ENCODE data around the gene ESR1. TPM values are rescaled to one million over a fixed set of nuclear protein-coding genes. Genes with fewer than 3 reads are reported as not detected.

The ESR1 gene
- total RNA-seq, 6 donors from 2014 or later: 0.91 to 4.7 (median 2.8) TPM

DNA sequence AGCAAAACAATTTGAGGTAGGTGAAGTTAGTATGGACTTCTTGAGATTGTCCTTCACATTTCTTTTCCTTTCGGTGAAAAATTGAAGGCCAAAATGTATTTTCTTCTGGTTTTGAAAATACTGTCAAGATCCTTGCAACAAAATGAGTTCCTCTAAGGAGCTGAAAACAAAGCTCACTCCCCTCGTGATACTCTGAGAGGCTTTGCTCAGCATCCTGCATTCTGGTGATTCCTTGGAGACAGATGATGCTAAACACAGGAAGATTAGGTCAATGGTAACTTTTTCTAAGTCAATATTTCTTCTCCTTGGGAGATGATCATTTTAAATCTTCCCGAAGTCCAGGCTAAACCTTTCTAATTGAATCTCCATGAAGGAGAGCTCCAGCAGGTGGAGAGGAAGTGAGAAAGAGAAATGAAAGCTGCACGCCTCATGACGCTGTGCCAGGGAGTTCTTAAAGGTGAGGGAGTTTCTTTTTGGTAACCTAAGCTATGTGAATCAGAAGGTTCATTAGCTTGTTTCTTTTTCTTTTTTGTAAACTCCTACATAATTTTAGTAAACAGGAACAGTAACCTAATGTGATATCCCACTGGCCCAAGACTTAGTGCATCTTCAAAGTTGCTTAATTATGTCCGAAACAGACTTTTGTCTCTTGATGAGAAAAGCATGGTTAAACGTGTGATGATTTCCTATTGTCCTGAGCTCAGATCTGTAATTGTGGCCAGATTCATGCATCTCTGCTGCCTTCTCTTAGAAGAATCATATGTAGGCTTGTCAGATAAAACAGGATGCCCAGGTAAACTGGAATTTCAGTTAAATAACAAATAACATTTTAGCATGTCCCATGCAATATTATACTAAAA, 15.0 kb downstream of the ESR1 start:
- Histone ChIP-seq H3K36me3 (no peaks in the 10 kb centered on the region), H3K27ac (no peak overlapping the region)
- ATAC-seq (ENCODE audit: low FRiP score in 2 of 2): no peak

GRCh38 chr6:151826517-151827142, 19.1 kb downstream of the ESR1 start:
- Histone ChIP-seq H3K36me3 (no peaks in the 10 kb centered on the region), H3K9me3 (no peaks in the 10 kb centered on the region), H3K27me3 (no peaks in the 10 kb centered on the region), H3K4me1 (no peaks in the 10 kb centered on the region), H3K27ac (no peak overlapping the region), H3K4me3 (no peak overlapping the region)
- no peak for DNase-seq
- no peak for TF ChIP-seq EP300 (IDR thresholded peaks at IDR 0.05)
- WGBS, 2 donors: 83 to 91% methylated on average over 4 of the region's 4 CpGs
- no peak for ATAC-seq (ENCODE audit: low FRiP score in 2 of 2)

More for the DNA sequence above, 15.0 kb downstream of the ESR1 start:
- no peaks in the 10 kb centered on the region for H3K4me1 ChIP-seq
- no peak for TF ChIP-seq POLR2A (IDR thresholded peaks at IDR 0.05)
- TF ChIP-seq, protein P1, sequence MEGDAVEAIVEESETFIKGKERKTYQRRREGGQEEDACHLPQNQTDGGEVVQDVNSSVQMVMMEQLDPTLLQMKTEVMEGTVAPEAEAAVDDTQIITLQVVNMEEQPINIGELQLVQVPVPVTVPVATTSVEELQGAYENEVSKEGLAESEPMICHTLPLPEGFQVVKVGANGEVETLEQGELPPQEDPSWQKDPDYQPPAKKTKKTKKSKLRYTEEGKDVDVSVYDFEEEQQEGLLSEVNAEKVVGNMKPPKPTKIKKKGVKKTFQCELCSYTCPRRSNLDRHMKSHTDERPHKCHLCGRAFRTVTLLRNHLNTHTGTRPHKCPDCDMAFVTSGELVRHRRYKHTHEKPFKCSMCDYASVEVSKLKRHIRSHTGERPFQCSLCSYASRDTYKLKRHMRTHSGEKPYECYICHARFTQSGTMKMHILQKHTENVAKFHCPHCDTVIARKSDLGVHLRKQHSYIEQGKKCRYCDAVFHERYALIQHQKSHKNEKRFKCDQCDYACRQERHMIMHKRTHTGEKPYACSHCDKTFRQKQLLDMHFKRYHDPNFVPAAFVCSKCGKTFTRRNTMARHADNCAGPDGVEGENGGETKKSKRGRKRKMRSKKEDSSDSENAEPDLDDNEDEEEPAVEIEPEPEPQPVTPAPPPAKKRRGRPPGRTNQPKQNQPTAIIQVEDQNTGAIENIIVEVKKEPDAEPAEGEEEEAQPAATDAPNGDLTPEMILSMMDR (IDR thresholded peaks at IDR 0.05): no peak
- TF ChIP-seq POLR2AphosphoS5 (IDR thresholded peaks at IDR 0.05): no peak
- no peak for TF ChIP-seq EP300 (IDR thresholded peaks at IDR 0.05)
- no peaks in the 10 kb centered on the region for H3K9me3 ChIP-seq
- DNase-seq: no peak
- H3K27me3 ChIP-seq: no peaks in the 10 kb centered on the region
- H3K4me3 ChIP-seq: no peak overlapping the region
- WGBS, 2 donors: 67 to 68% methylated on average over 7 of the region's 7 CpGs

DNA sequence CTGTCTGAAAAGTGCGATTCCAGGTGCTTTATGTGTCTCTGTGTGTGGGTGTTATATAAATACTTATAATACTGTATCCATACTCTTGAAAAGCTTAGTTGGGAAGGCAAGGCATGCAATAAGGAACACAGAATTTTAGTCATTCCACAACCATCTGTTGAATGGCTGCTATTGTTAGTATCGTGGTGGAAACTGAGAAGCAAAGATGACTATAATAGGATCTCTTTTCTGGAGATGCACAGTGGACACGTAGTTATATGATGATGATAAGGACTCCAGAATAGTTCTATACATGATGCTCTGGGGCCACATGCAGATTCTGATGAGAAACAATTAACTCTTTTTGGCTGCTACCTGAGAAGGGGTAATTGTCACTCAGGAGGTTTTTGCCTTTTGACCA, 25.2 kb downstream of the ESR1 start:
- no peaks in the 10 kb centered on the region for H3K9me3 ChIP-seq
- H3K4me3 ChIP-seq: no peak overlapping the region
- no peak overlapping the region for H3K27ac ChIP-seq
- no peaks in the 10 kb centered on the region for H3K36me3 ChIP-seq
- ATAC-seq (ENCODE audit: low FRiP score in 2 of 2) (no peak), DNase-seq (no peak)
- TF ChIP-seq POLR2A (IDR thresholded peaks at IDR 0.05) (no peak), POLR2AphosphoS5 (IDR thresholded peaks at IDR 0.05) (no peak), EP300 (IDR thresholded peaks at IDR 0.05) (no peak)
- TF ChIP-seq, protein P1 (IDR thresholded peaks at IDR 0.05): no peak
- no peaks in the 10 kb centered on the region for H3K27me3 ChIP-seq
- H3K4me1 ChIP-seq: no peaks in the 10 kb centered on the region
- WGBS, 2 donors: 79 to 87% methylated on average over 3 of the region's 3 CpGs

- H3K4me3 ChIP-seq: no peak overlapping the region
- no peaks in the 10 kb centered on the region for H3K4me1 ChIP-seq
- no peak overlapping the region for H3K27ac ChIP-seq
- DNase-seq (no peak), ATAC-seq (ENCODE audit: low FRiP score in 2 of 2) (no peak)
- H3K36me3 ChIP-seq: no peaks in the 10 kb centered on the region
- no peak for TF ChIP-seq EP300 (IDR thresholded peaks at IDR 0.05)
- no peak for TF ChIP-seq POLR2A (IDR thresholded peaks at IDR 0.05)
- TF ChIP-seq, protein P1 (IDR thresholded peaks at IDR 0.05): no peak
- TF ChIP-seq POLR2AphosphoS5 (IDR thresholded peaks at IDR 0.05): no peak
- H3K9me3 ChIP-seq: no peaks in the 10 kb centered on the region
- no peaks in the 10 kb centered on the region for H3K27me3 ChIP-seq
- 65 to 72% methylated on average over 4 of the region's 4 CpGs for WGBS, 2 donors
These were observed 27.9 kb downstream of the ESR1 start for GRCh38 chr6:151835396-151835795.

GRCh38 chr6:151837223-151837622, 29.7 kb downstream of the ESR1 start:
- Histone ChIP-seq H3K4me1 (no peaks in the 10 kb centered on the region), H3K27me3 (no peaks in the 10 kb centered on the region), H3K36me3 (no peaks in the 10 kb centered on the region), H3K27ac (no peak overlapping the region), H3K9me3 (no peaks in the 10 kb centered on the region), H3K4me3 (no peak overlapping the region)
- DNase-seq (no peak), ATAC-seq (ENCODE audit: low FRiP score in 2 of 2) (no peak)
- WGBS, 2 donors: 84 to 92% methylated on average over 5 of the region's 5 CpGs
- no peak for TF ChIP-seq EP300 (IDR thresholded peaks at IDR 0.05)
- no peak for TF ChIP-seq POLR2AphosphoS5 (IDR thresholded peaks at IDR 0.05)
- TF ChIP-seq, protein P1 (IDR thresholded peaks at IDR 0.05): no peak
- TF ChIP-seq POLR2A (IDR thresholded peaks at IDR 0.05): no peak

All from upper lobe of left lung (tissue), 6 donors.